Ovary (tissue), 9 donors: Measurements from ENCODE around the gene VWA5B1. TPM values are rescaled to one million over a fixed set of nuclear protein-coding genes. Genes with fewer than 3 reads are reported as not detected.

Source experiments
- DNase-seq, 5 donors: peaks; one replicate each; pipeline ENCODE4 v3.0.0-alpha.2; 2019 to 2020
- H3K27ac ChIP-seq, 2 donors: fragments of 200-600 bp; one replicate each; pipeline versions ENCODE4 v1.5.1 to v1.8.0; 2019 to 2022
- H3K27me3 ChIP-seq: fragments of 200-600 bp; one replicate; pipeline ENCODE4 v1.8.0; 2022
- H3K36me3 ChIP-seq: fragments of 200-600 bp; sonication (generic); one replicate; pipeline ENCODE4 v1.5.1; 2019
- H3K4me1 ChIP-seq: one replicate; pipeline ENCODE4 v1.8.1; 2013; ENCODE audit warnings: mild to moderate bottlenecking, moderate library complexity; ENCODE audit not compliant: insufficient read depth
- H3K4me3 ChIP-seq: fragments of 200-600 bp; sonication (generic); one replicate; pipeline ENCODE4 v1.5.1; 2017
- H3K9me3 ChIP-seq, 2 donors: fragments of 200-600 bp in 1 of 2; sonication (generic) in 1 of 2; one replicate each; pipeline versions ENCODE4 v1.5.1 to v1.8.1; 2013 to 2019; ENCODE audit warnings: mild to moderate bottlenecking in 1 of 2, moderate library complexity in 1 of 2
- EP300 ChIP-seq: sonication (generic); formaldehyde crosslinking; IDR thresholded peaks from one replicate; pipeline ENCODE4 v1.6.1; 2017; ENCODE audit warnings: antibody characterized with exemption
- POLR2A ChIP-seq: fragments of 450-650 bp; IDR thresholded peaks from one replicate; pipeline ENCODE4 v1.6.1; 2017; ENCODE audit warnings: antibody characterized with exemption, mild to moderate bottlenecking, moderate library complexity
- WGBS, 3 donors: extraction: QIAGEN DNeasy Blood & Tissue Kit in 1 of 3; methylation state at CpG; one replicate each; pipeline versions ENCODE4 v1.1.5 to v1.1.7; 2013 to 2017; 5-methylcytosine and 5-hydroxymethylcytosine counted together
- intact Hi-C, 4 donors: fragments of 100-400 bp; cut with DNase I; formaldehyde crosslinking; loops; one replicate each; pipeline versions ENCODE4 v1.11.0 to v1.15.1; 2022 to 2023
- polyA plus RNA-seq, 2 donors: library from polyadenylated mRNA; stranded (reverse); fragments of 200-250 nt in 1 of 2; fragments of 350-450 nt in 1 of 2; fragmentation: Illumina TruSeq in 1 of 2; extraction: RNeasy Lipid Tissue Mini Kit (QIAGEN cat#74804) in 1 of 2; gene quantifications; one replicate each; pipeline ENCODE4 v1.2.3, GENCODE V29; 2013 to 2014
- total RNA-seq, 7 donors: library from RNA; depleted of rRNA in 2 of 7; stranded (reverse); fragments of >200 nt in 2 of 7; fragmentation: NEBNext Ultra II Directional in 3 of 7; extraction: Animal tissue kit (Norgen Biotek cat#: 25700) in 3 of 7; gene quantifications; one replicate each; pipeline versions ENCODE4 v1.1.0 to v1.2.4, GENCODE V29; 2016 to 2023
- TF ChIP-seq, protein P1 (sequence below), 3 donors: fragments of 450-650 bp in 2 of 3; fragments of 200-600 bp in 1 of 3; IDR thresholded peaks; one replicate each; pipeline versions ENCODE4 v1.5.1 to v1.8.0; 2016 to 2022; ENCODE audit warnings: antibody characterized with exemption in 3 of 3, mild to moderate bottlenecking in 1 of 3
- donor health status: DM: no; HTN: no; CAD: no; lungs with moderate emphysema.
- donor health status: DM: no; HTN: no; CAD: no.
- donor health status: Bipolar disorder and iron deficiency.
- donor health status: DM: yes; HTN: yes; CAD: no.
- donor health status: DM: no; HTN: no; CAD: no.
- donor health status: DM: yes; HTN: yes; CAD: no.

Gene VWA5B1
- total and polyA plus RNA-seq, 9 donors, result 0.10 to 1.5 (median 0.21) TPM; not detected in 5

- 83 to 91% (median 89%) methylated on average over 5 of the region's 5 CpGs for WGBS, 3 donors
- intact Hi-C loops, result no loop called here
- DNase-seq, result no peak
Measured at GRCh38 chr1:20261095-20261494, 29.6 kb upstream of the VWA5B1 start.

GRCh38 chr1:20262810-20263534 lies 27.7 kb upstream of the VWA5B1 start:
- DNase-seq, result no peak
- Histone ChIP-seq H3K9me3 (no peaks in the 10 kb centered on the region), H3K27me3 (no peaks in the 10 kb centered on the region), H3K27ac (no peak overlapping the region), H3K4me1 (no peaks in the 10 kb centered on the region), H3K4me3 (no peak overlapping the region), H3K36me3 (no peaks in the 10 kb centered on the region)
- 83 to 84% (median 83%) methylated on average over 8 of the region's 8 CpGs for WGBS, 3 donors
- intact Hi-C loops, result no loop called here
- TF ChIP-seq, protein P1, sequence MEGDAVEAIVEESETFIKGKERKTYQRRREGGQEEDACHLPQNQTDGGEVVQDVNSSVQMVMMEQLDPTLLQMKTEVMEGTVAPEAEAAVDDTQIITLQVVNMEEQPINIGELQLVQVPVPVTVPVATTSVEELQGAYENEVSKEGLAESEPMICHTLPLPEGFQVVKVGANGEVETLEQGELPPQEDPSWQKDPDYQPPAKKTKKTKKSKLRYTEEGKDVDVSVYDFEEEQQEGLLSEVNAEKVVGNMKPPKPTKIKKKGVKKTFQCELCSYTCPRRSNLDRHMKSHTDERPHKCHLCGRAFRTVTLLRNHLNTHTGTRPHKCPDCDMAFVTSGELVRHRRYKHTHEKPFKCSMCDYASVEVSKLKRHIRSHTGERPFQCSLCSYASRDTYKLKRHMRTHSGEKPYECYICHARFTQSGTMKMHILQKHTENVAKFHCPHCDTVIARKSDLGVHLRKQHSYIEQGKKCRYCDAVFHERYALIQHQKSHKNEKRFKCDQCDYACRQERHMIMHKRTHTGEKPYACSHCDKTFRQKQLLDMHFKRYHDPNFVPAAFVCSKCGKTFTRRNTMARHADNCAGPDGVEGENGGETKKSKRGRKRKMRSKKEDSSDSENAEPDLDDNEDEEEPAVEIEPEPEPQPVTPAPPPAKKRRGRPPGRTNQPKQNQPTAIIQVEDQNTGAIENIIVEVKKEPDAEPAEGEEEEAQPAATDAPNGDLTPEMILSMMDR (IDR thresholded peaks at IDR 0.05), result no peak
- TF ChIP-seq EP300 (no peak), POLR2A (no peak)

More at GRCh38 chr1:20261095-20261494, 29.6 kb upstream of the VWA5B1 start:
- Histone ChIP-seq H3K36me3 (no peaks in the 10 kb centered on the region), H3K4me3 (no peak overlapping the region), H3K4me1 (no peaks in the 10 kb centered on the region), H3K9me3 (no peaks in the 10 kb centered on the region), H3K27me3 (no peaks in the 10 kb centered on the region), H3K27ac (no peak overlapping the region)
- TF ChIP-seq, protein P1 (IDR thresholded peaks at IDR 0.05), result no peak
- TF ChIP-seq EP300, result no peak
- TF ChIP-seq POLR2A, result no peak

- no peak for DNase-seq
- H3K27ac ChIP-seq, result no peak overlapping the region
- H3K4me1 ChIP-seq, result no peaks in the 10 kb centered on the region
- no peak overlapping the region for H3K4me3 ChIP-seq
- 16 to 38% (median 23%) methylated on average over 4 of the region's 4 CpGs for WGBS, 3 donors
- H3K36me3 ChIP-seq, result no peaks in the 10 kb centered on the region
- TF ChIP-seq POLR2A, result no peak
- TF ChIP-seq EP300, result no peak
- TF ChIP-seq, protein P1 (IDR thresholded peaks at IDR 0.05), result no peak
- H3K9me3 ChIP-seq, result no peaks in the 10 kb centered on the region
- H3K27me3 ChIP-seq, result no peaks in the 10 kb centered on the region
- intact Hi-C loops, result no loop called here
Measured at GRCh38 chr1:20265250-20265649, 25.4 kb upstream of the VWA5B1 start.

DNA sequence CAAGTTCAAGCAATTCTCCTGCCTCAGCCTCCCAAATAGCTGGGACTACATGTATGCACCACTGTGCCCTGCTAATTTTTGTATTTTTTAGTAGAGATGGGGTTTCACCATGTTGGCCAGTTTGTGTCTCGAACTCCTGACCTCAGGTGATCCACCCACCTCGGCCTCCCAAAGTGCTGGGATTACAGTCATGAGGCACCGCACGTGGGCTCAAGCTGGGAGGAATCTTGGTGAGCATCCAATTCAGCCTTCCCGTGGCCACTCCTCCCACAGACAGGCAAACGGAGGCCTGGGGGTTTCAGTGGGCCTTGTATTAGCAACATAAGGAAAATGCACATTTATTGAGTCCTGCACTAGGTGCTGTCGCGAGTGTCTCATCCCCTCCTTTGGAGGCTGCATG lies 24.5 kb upstream of the VWA5B1 start:
- Histone ChIP-seq H3K4me3 (no peak overlapping the region), H3K27me3 (no peaks in the 10 kb centered on the region), H3K27ac (no peak overlapping the region), H3K9me3 (no peaks in the 10 kb centered on the region), H3K36me3 (no peaks in the 10 kb centered on the region), H3K4me1 (no peaks in the 10 kb centered on the region)
- 50 to 58% (median 52%) methylated on average over 8 of the region's 8 CpGs for WGBS, 3 donors
- DNase-seq, result no peak
- intact Hi-C loops, result no loop called here
- no peak for TF ChIP-seq EP300
- TF ChIP-seq, protein P1 (IDR thresholded peaks at IDR 0.05), result no peak
- no peak for TF ChIP-seq POLR2A
